Measurements from ENCODE around the gene SGIP1.

SGIP1 gene

GRCh38 chr1:66695116-66695515, 161.2 kb downstream of the SGIP1 start:
- TF ChIP-seq POLR2AphosphoS5 (IDR thresholded peaks at IDR 0.05; ENCODE audit: low read depth, low read length): no peak
- no peak for TF ChIP-seq POU2F2 (IDR thresholded peaks at IDR 0.05; ENCODE audit: low read depth, low read length)
- no peak for TF ChIP-seq SPI1 (IDR thresholded peaks at IDR 0.05; ENCODE audit: low read depth, low read length)
- TF ChIP-seq TAF1 (IDR thresholded peaks at IDR 0.05; ENCODE audit: low read depth, low read length): no peak
- no peak for TF ChIP-seq PAX5 (IDR thresholded peaks at IDR 0.05; ENCODE audit: insufficient read depth, low read length, severe bottlenecking)
- no peak for TF ChIP-seq POLR2A (IDR thresholded peaks at IDR 0.05; ENCODE audit: low read depth, low read length)
- FAIRE-seq (no peak), DNase-seq (ENCODE audit: insufficient read length, low spot score) (no peak)

- TF ChIP-seq TAF1 (IDR thresholded peaks at IDR 0.05; ENCODE audit: low read depth, low read length) (no peak), POLR2AphosphoS5 (IDR thresholded peaks at IDR 0.05; ENCODE audit: low read depth, low read length) (no peak), PAX5 (IDR thresholded peaks at IDR 0.05; ENCODE audit: insufficient read depth, low read length, severe bottlenecking) (no peak), SPI1 (IDR thresholded peaks at IDR 0.05; ENCODE audit: low read depth, low read length) (no peak), POU2F2 (IDR thresholded peaks at IDR 0.05; ENCODE audit: low read depth, low read length) (no peak), POLR2A (IDR thresholded peaks at IDR 0.05; ENCODE audit: low read depth, low read length) (no peak)
- no peak for FAIRE-seq
- no peak for DNase-seq (ENCODE audit: insufficient read length, low spot score)
Measured at GRCh38 chr1:66696771-66697170, 162.8 kb downstream of the SGIP1 start.

- FAIRE-seq: no peak
- no peak for TF ChIP-seq POU2F2 (IDR thresholded peaks at IDR 0.05; ENCODE audit: low read depth, low read length)
- no peak for DNase-seq (ENCODE audit: insufficient read length, low spot score)
Measured at GRCh38 chr1:66699213-66699612, 165.3 kb downstream of the SGIP1 start.

GRCh38 chr1:66704177-66704875, 170.4 kb downstream of the SGIP1 start:
- TF ChIP-seq PAX5 (IDR thresholded peaks at IDR 0.05; ENCODE audit: insufficient read depth, low read length, severe bottlenecking) (no peak), POLR2A (IDR thresholded peaks at IDR 0.05; ENCODE audit: low read depth, low read length) (no peak), POLR2AphosphoS5 (IDR thresholded peaks at IDR 0.05; ENCODE audit: low read depth, low read length) (no peak), SPI1 (IDR thresholded peaks at IDR 0.05; ENCODE audit: low read depth, low read length) (no peak), POU2F2 (IDR thresholded peaks at IDR 0.05; ENCODE audit: low read depth, low read length) (no peak), TAF1 (IDR thresholded peaks at IDR 0.05; ENCODE audit: low read depth, low read length) (no peak)

GRCh38 chr1:66705110-66705509, 171.2 kb downstream of the SGIP1 start:
- no peak for FAIRE-seq
- TF ChIP-seq POLR2AphosphoS5 (IDR thresholded peaks at IDR 0.05; ENCODE audit: low read depth, low read length): no peak
- no peak for TF ChIP-seq POU2F2 (IDR thresholded peaks at IDR 0.05; ENCODE audit: low read depth, low read length)
- TF ChIP-seq POLR2A (IDR thresholded peaks at IDR 0.05; ENCODE audit: low read depth, low read length): no peak
- no peak for TF ChIP-seq SPI1 (IDR thresholded peaks at IDR 0.05; ENCODE audit: low read depth, low read length)
- TF ChIP-seq TAF1 (IDR thresholded peaks at IDR 0.05; ENCODE audit: low read depth, low read length): no peak
- DNase-seq (ENCODE audit: insufficient read length, low spot score): no peak

More at GRCh38 chr1:66704177-66704875, 170.4 kb downstream of the SGIP1 start:
- DNase-seq (ENCODE audit: insufficient read length, low spot score): no peak
- no peak for FAIRE-seq

- DNase-seq (ENCODE audit: insufficient read length, low spot score) (no peak), FAIRE-seq (no peak)
- TF ChIP-seq SPI1 (IDR thresholded peaks at IDR 0.05; ENCODE audit: low read depth, low read length) (no peak), POLR2A (IDR thresholded peaks at IDR 0.05; ENCODE audit: low read depth, low read length) (no peak), PAX5 (IDR thresholded peaks at IDR 0.05; ENCODE audit: insufficient read depth, low read length, severe bottlenecking) (no peak), TAF1 (IDR thresholded peaks at IDR 0.05; ENCODE audit: low read depth, low read length) (no peak), POU2F2 (IDR thresholded peaks at IDR 0.05; ENCODE audit: low read depth, low read length) (no peak), POLR2AphosphoS5 (IDR thresholded peaks at IDR 0.05; ENCODE audit: low read depth, low read length) (no peak)
Measured at GRCh38 chr1:66711420-66711819, 177.5 kb downstream of the SGIP1 start.

GRCh38 chr1:66712839-66713238, 178.9 kb downstream of the SGIP1 start:
- FAIRE-seq: no peak
- TF ChIP-seq TAF1 (IDR thresholded peaks at IDR 0.05; ENCODE audit: low read depth, low read length) (no peak), POLR2A (IDR thresholded peaks at IDR 0.05; ENCODE audit: low read depth, low read length) (no peak), POU2F2 (IDR thresholded peaks at IDR 0.05; ENCODE audit: low read depth, low read length) (no peak), POLR2AphosphoS5 (IDR thresholded peaks at IDR 0.05; ENCODE audit: low read depth, low read length) (no peak), SPI1 (IDR thresholded peaks at IDR 0.05; ENCODE audit: low read depth, low read length) (no peak), PAX5 (IDR thresholded peaks at IDR 0.05; ENCODE audit: insufficient read depth, low read length, severe bottlenecking) (no peak)
- no peak for DNase-seq (ENCODE audit: insufficient read length, low spot score)

GRCh38 chr1:66723985-66724384, 190.0 kb downstream of the SGIP1 start:
- DNase-seq (ENCODE audit: insufficient read length, low spot score) (no peak), FAIRE-seq (no peak)
- TF ChIP-seq POLR2AphosphoS5 (IDR thresholded peaks at IDR 0.05; ENCODE audit: low read depth, low read length) (no peak), POLR2A (IDR thresholded peaks at IDR 0.05; ENCODE audit: low read depth, low read length) (no peak)

GRCh38 chr1:66725885-66726665, 192.1 kb downstream of the SGIP1 start:
- FAIRE-seq (peak; percentile 91), DNase-seq (ENCODE audit: insufficient read length, low spot score) (no peak)

More at GRCh38 chr1:66725885-66726665, 192.1 kb downstream of the SGIP1 start:
- no peak for TF ChIP-seq PAX5 (IDR thresholded peaks at IDR 0.05; ENCODE audit: insufficient read depth, low read length, severe bottlenecking)
- TF ChIP-seq SPI1 (IDR thresholded peaks at IDR 0.05; ENCODE audit: low read depth, low read length): no peak
- TF ChIP-seq TAF1 (IDR thresholded peaks at IDR 0.05; ENCODE audit: low read depth, low read length): no peak
- TF ChIP-seq POLR2AphosphoS5 (IDR thresholded peaks at IDR 0.05; ENCODE audit: low read depth, low read length): no peak
- no peak for TF ChIP-seq POLR2A (IDR thresholded peaks at IDR 0.05; ENCODE audit: low read depth, low read length)
- no peak for TF ChIP-seq POU2F2 (IDR thresholded peaks at IDR 0.05; ENCODE audit: low read depth, low read length)
